LNCaP clone FGC (cell line): Measurements from ENCODE around the gene ZNF25.
"Not testable (repeated sequence)": the region's sequence is repeated elsewhere in the genome, so short reads cannot be mapped to it uniquely, and the experiment has no call there.

ENCODE experiments used
- DNase-seq: peaks from one replicate; pipeline ENCODE4 v3.0.0-alpha.2; 2011; ENCODE audit warnings: low read depth
- H3K4me3 ChIP-seq: 2 replicates; pipeline ENCODE4 v1.5.1; 2011; ENCODE audit warnings: mild to moderate bottlenecking, low read depth, low read length, control low read depth
- TF ChIP-seq, protein P1 (sequence below): IDR thresholded peaks from 2 replicates; pipeline ENCODE4 v1.5.1; 2012; ENCODE audit warnings: mild to moderate bottlenecking; ENCODE audit not compliant: control insufficient read depth, insufficient read depth; ENCODE audit errors: extremely low read depth

ZNF25 gene

DNA sequence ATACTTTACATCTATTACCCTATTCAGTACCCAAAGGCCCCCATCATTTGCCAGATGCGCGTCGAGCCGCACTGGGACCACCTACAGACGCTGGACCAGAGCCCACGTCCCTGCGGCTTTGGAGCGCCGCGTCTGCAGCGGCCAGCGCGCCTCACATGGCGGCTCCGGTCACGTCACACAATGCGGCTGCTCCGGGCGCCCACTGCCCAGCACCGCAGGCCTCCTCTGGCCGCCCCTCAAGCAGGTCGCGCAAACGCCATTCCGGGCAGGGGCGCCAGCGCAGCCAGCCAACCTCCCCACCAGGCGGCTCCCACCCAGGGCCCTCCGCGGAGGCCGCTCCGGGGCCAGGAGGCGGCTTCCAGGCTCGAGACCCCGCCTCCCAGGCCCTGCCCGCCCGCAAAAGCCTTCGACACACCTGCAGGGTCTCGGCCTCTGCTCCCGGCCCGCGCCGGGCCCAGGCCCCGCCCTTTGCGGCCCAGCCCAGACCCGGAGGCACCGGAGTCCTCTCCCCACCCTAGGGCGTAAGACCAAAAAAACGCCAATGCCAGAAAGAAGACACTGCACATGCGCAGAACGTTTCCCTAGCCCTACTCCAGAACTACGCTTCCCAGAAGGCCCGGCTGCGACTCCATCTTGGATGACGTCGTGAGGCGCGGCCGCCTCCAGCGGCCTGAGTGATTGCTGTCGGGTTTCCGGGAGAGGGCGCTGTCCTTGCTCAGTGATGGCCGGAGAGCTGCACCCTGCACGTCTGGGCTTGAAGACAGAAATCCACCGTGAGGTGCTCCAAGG is at the start of gene ZNF25:
TSS of gene ZNF25 (minus strand) at position 557 of the 789 bp plus-strand sequence. CDS start 4,925 bp downstream, outside the sequence.
- TF ChIP-seq, protein P1, sequence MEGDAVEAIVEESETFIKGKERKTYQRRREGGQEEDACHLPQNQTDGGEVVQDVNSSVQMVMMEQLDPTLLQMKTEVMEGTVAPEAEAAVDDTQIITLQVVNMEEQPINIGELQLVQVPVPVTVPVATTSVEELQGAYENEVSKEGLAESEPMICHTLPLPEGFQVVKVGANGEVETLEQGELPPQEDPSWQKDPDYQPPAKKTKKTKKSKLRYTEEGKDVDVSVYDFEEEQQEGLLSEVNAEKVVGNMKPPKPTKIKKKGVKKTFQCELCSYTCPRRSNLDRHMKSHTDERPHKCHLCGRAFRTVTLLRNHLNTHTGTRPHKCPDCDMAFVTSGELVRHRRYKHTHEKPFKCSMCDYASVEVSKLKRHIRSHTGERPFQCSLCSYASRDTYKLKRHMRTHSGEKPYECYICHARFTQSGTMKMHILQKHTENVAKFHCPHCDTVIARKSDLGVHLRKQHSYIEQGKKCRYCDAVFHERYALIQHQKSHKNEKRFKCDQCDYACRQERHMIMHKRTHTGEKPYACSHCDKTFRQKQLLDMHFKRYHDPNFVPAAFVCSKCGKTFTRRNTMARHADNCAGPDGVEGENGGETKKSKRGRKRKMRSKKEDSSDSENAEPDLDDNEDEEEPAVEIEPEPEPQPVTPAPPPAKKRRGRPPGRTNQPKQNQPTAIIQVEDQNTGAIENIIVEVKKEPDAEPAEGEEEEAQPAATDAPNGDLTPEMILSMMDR = peak; percentile 88
- peak; percentile 99 for DNase-seq
- peak within 1 kb of the TSS; percentile 76 for H3K4me3 ChIP-seq

DNA sequence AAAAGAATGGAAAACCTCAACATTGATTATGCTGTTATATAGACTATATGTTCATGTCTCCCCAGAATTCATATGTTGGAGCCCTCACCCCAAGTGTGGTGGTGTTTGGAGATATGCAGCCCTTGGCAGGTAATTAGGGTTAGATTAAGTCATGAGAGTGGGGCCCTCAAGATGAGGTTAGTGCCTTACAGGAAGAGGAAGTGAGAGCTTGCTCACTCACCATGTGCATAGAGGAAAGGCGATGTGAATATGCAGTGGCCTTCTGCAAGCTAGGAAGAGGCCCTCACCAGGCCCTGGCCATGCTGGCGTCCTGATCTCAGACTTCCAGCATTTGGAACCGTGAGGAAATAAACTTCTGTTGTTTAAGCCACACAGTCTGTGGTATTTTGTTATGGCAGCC is 48.8 kb upstream of the ZNF25 start:
- no peak for DNase-seq
- no peak overlapping the region for H3K4me3 ChIP-seq
- TF ChIP-seq, protein P1 = no peak

DNA sequence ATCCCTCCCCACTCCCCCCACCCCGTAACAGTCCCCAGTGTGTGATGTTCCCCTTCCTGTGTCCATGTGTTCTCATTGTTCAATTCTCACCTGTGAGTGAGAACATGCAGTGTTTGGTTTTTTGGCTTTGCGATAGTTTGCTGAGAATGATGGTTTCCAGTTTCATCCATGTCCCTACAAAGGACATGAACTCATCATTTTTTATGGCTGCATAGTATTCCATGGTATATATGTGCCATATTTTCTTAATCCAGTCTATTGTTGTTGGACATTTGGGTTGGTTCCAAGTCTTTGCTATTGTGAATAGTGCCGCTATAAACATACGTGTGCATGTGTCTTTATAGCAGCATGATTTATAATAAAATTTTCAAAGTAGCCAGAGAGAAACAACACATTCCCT is 42.7 kb upstream of the ZNF25 start:
- DNase-seq, H3K4me3 ChIP-seq: not testable (repeated sequence)

DNA sequence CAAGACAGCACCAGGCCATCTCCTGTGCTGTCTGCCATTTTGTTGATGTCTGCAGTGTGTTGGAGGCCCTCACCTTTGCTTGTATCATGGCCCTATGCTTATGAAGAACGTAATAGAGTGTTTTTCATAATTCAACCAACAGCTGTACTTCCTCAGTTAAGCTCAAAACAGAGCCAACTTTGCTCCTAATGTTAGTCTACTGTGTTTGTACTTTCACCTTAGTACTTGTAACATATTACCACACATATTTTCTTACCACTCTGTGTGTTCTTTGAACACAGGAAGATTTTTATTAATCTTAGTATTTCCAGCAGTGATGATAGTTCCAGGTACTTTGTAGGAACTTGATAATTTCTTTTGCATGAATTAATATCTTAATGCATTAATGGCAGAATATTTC is 39.9 kb upstream of the ZNF25 start:
- TF ChIP-seq, protein P1 = no peak
- H3K4me3 ChIP-seq = no peak overlapping the region
- no peak for DNase-seq

DNA sequence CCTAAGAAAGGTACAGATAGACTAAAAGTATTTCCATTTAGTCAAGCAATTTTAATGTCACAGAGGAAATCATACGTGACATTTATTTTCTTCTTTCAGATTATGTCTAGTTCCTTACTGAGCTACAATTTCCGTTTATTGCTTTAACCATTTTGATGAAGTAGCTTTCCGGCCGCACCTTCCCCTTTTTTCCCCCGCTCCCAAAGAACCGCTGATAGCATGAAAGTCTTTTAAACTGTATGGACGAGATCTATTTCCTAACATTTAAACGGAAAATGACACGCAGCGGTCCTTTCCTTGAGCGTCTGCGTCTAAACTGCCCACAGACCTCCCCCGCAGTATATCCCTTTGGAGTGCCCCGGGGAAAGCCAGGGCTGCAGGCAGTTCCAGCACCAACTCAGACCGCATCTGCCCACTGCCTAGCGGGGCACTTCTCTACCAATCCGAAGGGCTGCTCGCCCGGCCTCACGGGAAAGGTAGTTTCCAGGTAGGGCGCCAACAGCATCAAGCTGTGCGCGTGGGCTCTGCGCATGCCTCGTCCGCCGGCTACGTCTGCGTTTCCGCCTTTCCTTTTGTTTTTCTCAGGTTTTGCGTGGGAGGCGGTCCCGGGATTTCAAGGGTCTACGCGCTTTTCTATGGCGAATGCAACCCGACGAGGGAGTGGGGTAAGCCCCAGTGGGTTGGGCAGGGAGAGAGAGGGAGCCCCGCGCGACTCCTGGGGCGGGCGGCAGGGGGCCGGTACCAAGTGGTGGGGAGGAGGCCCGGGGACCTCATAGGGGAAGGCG is 33.9 kb upstream of the ZNF25 start, which contains the start of gene ZNF33A:
TSS of gene ZNF33A (plus strand) at position 557 of the 785 bp plus-strand sequence. CDS start 1,667 bp downstream, outside the sequence.
- H3K4me3 ChIP-seq = peak within 1 kb of the TSS; percentile 73
- TF ChIP-seq, protein P1 = no peak
- DNase-seq = peak; percentile 86

DNA sequence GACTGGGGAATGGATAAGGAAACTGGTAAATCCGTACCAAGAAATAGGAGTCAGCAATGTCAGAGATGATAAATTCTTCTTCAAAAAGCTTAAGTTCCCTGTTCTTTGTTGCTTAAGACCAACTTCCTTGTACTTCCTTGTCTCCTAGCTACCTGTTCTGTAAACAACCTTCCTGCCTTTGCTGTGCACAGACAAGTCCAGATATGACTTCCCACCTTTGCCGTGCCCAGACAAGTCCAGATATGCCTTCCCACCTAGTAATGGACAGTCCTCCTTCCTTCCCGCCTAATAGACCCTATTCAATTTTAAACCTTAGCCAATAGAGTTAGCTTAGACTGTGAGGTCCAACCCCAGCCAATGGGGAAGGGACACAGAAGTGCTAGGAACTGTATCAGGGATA is 31.5 kb upstream of the ZNF25 start:
- no peak overlapping the region for H3K4me3 ChIP-seq
- TF ChIP-seq, protein P1 = no peak
- DNase-seq = no peak

DNA sequence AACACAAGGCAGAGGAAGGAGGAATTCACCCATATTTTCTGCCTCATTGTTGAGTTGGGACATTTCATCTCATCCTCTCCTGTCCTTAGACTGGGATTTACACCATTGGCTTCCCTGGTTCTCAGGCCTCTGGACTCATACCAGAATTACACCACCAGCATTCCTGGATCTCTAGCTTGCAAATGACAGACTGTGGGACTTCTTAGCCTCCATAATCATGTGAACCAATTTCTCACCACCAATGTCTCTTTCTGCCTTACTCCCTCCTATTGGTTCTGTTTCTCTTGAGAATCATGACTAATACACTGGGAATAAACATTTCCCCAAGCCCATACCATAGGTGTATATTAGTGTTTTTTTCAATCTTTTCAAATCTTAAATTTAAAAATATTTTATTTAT is 31.1 kb upstream of the ZNF25 start:
- no peak overlapping the region for H3K4me3 ChIP-seq
- TF ChIP-seq, protein P1 = no peak
- no peak for DNase-seq
